CD14-positive monocyte (primary cell): Measurements from ENCODE around the gene LRRN4. TPM values are rescaled to one million over a fixed set of nuclear protein-coding genes. Genes with fewer than 3 reads are reported as not detected.

Experiments
- DNase-seq, 3 donors: peaks; one replicate each; pipeline ENCODE4 v3.0.0-alpha.2; 2011 to 2022
- H2AFZ ChIP-seq: 2 replicates; pipeline ENCODE4 v1.6.0; 2012; ENCODE audit warnings: mild to moderate bottlenecking, low read depth, low read length, inconsistent platforms; ENCODE audit not compliant: insufficient read depth, poor library complexity, severe bottlenecking
- H3K27ac ChIP-seq, 2 donors: 1 replicate in 1 of 2; 2 replicates in 1 of 2; pipeline ENCODE4 v1.5.1; 2012 to 2013; ENCODE audit warnings: low read length in 2 of 2, control low read depth in 1 of 2, inconsistent platforms in 1 of 2, low read depth in 1 of 2, mild to moderate bottlenecking in 1 of 2
- H3K27me3 ChIP-seq, 2 donors: one replicate each; pipeline versions ENCODE4 v1.6.0 to v1.6.1; 2011 to 2013; ENCODE audit warnings: low read length in 2 of 2; ENCODE audit not compliant: control insufficient read depth in 2 of 2, insufficient read depth in 2 of 2
- H3K36me3 ChIP-seq, 2 donors: replicated peaks in 1 of 2; 1 replicate in 1 of 2; 2 replicates in 1 of 2; pipeline versions ENCODE4 v1.5.1 to v1.6.1; 2012 to 2013; ENCODE audit warnings: low read length in 2 of 2, control low read depth in 1 of 2, inconsistent platforms in 1 of 2, mild to moderate bottlenecking in 1 of 2; ENCODE audit not compliant: insufficient read depth in 2 of 2, control insufficient read depth in 1 of 2
- H3K4me1 ChIP-seq, 2 donors: 1 replicate in 1 of 2; 2 replicates in 1 of 2; pipeline versions ENCODE4 v1.5.1 to v1.6.1; 2012 to 2013; ENCODE audit warnings: low read length in 2 of 2, control low read depth in 1 of 2, inconsistent platforms in 1 of 2, mild to moderate bottlenecking in 1 of 2, moderate library complexity in 1 of 2; ENCODE audit not compliant: insufficient read depth in 2 of 2, control insufficient read depth in 1 of 2
- H3K4me2 ChIP-seq: replicated peaks from 2 replicates; pipeline ENCODE3; 2012; ENCODE audit warnings: low read length, moderate library complexity, mild to moderate bottlenecking; ENCODE audit not compliant: poor library complexity, severe bottlenecking; ENCODE audit errors: extremely low read depth
- H3K4me3 ChIP-seq, 3 experiments: fragments of 200-600 bp in 1 of 3; sonication (generic) in 1 of 3; replicated peaks in 1 of 3; 1 replicate in 2 of 3; 2 replicates in 1 of 3; pipeline ENCODE4 v1.5.1; 2011 to 2013; ENCODE audit warnings: low read length in 3 of 3, mild to moderate bottlenecking in 3 of 3, control low read depth in 2 of 3, low read depth in 2 of 3, inconsistent platforms in 1 of 3, moderate library complexity in 1 of 3
- H3K79me2 ChIP-seq: 2 replicates; pipeline ENCODE4 v1.6.0; 2012; ENCODE audit warnings: mild to moderate bottlenecking, control low read depth, inconsistent platforms, low read length, moderate library complexity; ENCODE audit not compliant: insufficient read depth
- H3K9ac ChIP-seq: 2 replicates; pipeline ENCODE4 v1.6.0; 2017; ENCODE audit warnings: low read length, mild to moderate bottlenecking; ENCODE audit not compliant: insufficient read depth, poor library complexity, severe bottlenecking
- H3K9me3 ChIP-seq, 2 donors: replicated peaks in 1 of 2; 1 replicate in 1 of 2; 2 replicates in 1 of 2; pipeline versions ENCODE4 v1.5.1 to v1.6.1; 2012 to 2013; ENCODE audit warnings: low read length in 2 of 2, control low read depth in 1 of 2; ENCODE audit not compliant: control insufficient read depth in 1 of 2, insufficient read depth in 1 of 2
- H4K20me1 ChIP-seq: 2 replicates; pipeline ENCODE4 v1.6.0; 2012; ENCODE audit warnings: mild to moderate bottlenecking, low read length, control low read depth, moderate library complexity; ENCODE audit not compliant: insufficient read depth
- H3K27ac Mint-ChIP-seq, 7 donors: one replicate each; pipeline ENCODE4 v1.8.0; 2020; ENCODE audit warnings: mild to moderate bottlenecking in 7 of 7, mixed read lengths in 7 of 7, moderate library complexity in 6 of 7, inconsistent platforms in 2 of 7
- H3K27me3 Mint-ChIP-seq, 3 donors: one replicate each; pipeline ENCODE4 v1.8.0; 2021 to 2022; ENCODE audit warnings: low read depth in 3 of 3, mild to moderate bottlenecking in 3 of 3, mixed read lengths in 3 of 3, moderate library complexity in 3 of 3, inconsistent platforms in 1 of 3
- H3K36me3 Mint-ChIP-seq, 2 donors: one replicate each; pipeline ENCODE4 v1.8.0; 2020; ENCODE audit warnings: mixed read lengths in 2 of 2, inconsistent platforms in 1 of 2, mild to moderate bottlenecking in 1 of 2
- H3K4me1 Mint-ChIP-seq: one replicate; pipeline ENCODE4 v1.8.0; 2020; ENCODE audit warnings: mild to moderate bottlenecking, mixed read lengths
- H3K4me3 Mint-ChIP-seq, 2 donors: one replicate each; pipeline ENCODE4 v1.8.0; 2020; ENCODE audit warnings: mild to moderate bottlenecking in 2 of 2, mixed read lengths in 2 of 2, moderate library complexity in 1 of 2
- H3K9me3 Mint-ChIP-seq, 7 donors: one replicate each; pipeline ENCODE4 v1.8.0; 2020 to 2022; ENCODE audit warnings: mixed read lengths in 7 of 7, mild to moderate bottlenecking in 6 of 7, moderate library complexity in 6 of 7, inconsistent platforms in 2 of 7
- CTCF ChIP-seq: fragments of 200-600 bp; IDR thresholded peaks from one replicate; pipeline ENCODE4 v1.8.0; 2022; ENCODE audit warnings: antibody characterized with exemption, mild to moderate bottlenecking
- WGBS: methylation state at CpG from one replicate; pipeline ENCODE4 v1.1.5; 2013; ENCODE audit warnings: missing lambda C conversion rate; ENCODE audit not compliant: insufficient coverage; 5-methylcytosine and 5-hydroxymethylcytosine counted together
- intact Hi-C, 2 donors: fragments of 100-400 bp; cut with micrococcal nuclease; formaldehyde crosslinking; loops; one replicate each; pipeline versions ENCODE4 v1.15.0 to v1.15.1; 2023
- polyA plus RNA-seq, 3 donors: library from polyadenylated mRNA; depleted of rRNA in 1 of 3; unstranded in 2 of 3; stranded (reverse) in 1 of 3; fragments of 300-500 nt in 2 of 3; fragments of >200 nt in 1 of 3; fragmentation: Illumina TruSeq in 2 of 3; gene quantifications; 1 replicate in 2 of 3; 2 replicates in 1 of 3; pipeline ENCODE4 v1.2.3, GENCODE V29; 2012 to 2021

The LRRN4 gene
- polyA plus RNA-seq, 3 donors, result not detected

GRCh38 chr20:6091661-6092060 is 37.8 kb upstream of the LRRN4 start:
- Histone ChIP-seq H3K27me3 (no peaks in the 10 kb centered on the region), H3K4me2 (no peak overlapping the region), H2AFZ (no peak overlapping the region), H3K79me2 (no peaks in the 10 kb centered on the region), H3K9ac (no peak overlapping the region), H3K4me3 (no peak overlapping the region), H3K9me3 (peaks cover 0 to 4% of the 10 kb centered on the region in 2 donors), H3K36me3 (no peaks in the 10 kb centered on the region), H3K4me1 (peaks cover 0 to 4% of the 10 kb centered on the region in 2 donors), H3K27ac (no peak overlapping the region), H4K20me1 (no peaks in the 10 kb centered on the region)
- DNase-seq, result no peak
- no peak for TF ChIP-seq CTCF
- Mint-ChIP-seq H3K27ac (peak overlapping the region in 1 of 7 donors; percentile 76), H3K9me3 (peaks cover 2 to 4% (median 3%) of the 10 kb centered on the region in 7 donors), H3K4me3 (no peak overlapping the region), H3K27me3 (peaks cover 0 to 2% (median 0%) of the 10 kb centered on the region in 3 donors), H3K36me3 (no peaks in the 10 kb centered on the region), H3K4me1 (peaks cover 24% of the 10 kb centered on the region)
- intact Hi-C loops, result no loop called here
- WGBS, result 77% methylated on average over 6 of the region's 8 CpGs

DNA sequence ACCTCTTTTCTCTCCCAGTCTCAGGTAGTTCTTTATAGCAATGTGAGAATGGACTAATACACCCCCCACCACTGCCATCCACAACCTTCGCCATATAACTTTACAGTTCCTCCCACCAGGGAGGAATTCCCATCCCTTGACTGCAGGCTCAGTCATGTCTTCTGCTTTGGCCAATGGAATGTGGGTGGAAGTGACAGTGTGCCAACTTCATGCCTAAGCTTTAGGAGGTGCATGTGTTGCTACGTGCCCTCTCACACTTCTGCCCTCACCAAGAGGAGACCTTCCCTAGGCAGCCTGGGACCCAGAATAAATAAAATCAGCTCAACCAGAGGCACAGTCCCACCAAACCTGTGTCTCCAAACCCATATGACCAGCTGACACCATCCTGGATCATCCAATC is 33.0 kb upstream of the LRRN4 start:
- Histone ChIP-seq H3K27me3 (no peaks in the 10 kb centered on the region), H3K36me3 (no peaks in the 10 kb centered on the region), H3K79me2 (no peaks in the 10 kb centered on the region), H3K9me3 (peaks cover 0 to 5% of the 10 kb centered on the region in 2 donors), H2AFZ (no peak overlapping the region), H4K20me1 (no peaks in the 10 kb centered on the region), H3K4me2 (no peak overlapping the region), H3K27ac (no peak overlapping the region), H3K4me1 (no peaks in the 10 kb centered on the region), H3K4me3 (no peak overlapping the region), H3K9ac (no peak overlapping the region)
- DNase-seq, result no peak
- Mint-ChIP-seq H3K9me3 (peaks cover 4 to 15% (median 9%) of the 10 kb centered on the region in 7 donors), H3K36me3 (no peaks in the 10 kb centered on the region), H3K4me3 (no peak overlapping the region), H3K27ac (no peak overlapping the region), H3K27me3 (peaks cover 0 to 2% (median 0%) of the 10 kb centered on the region in 3 donors), H3K4me1 (peaks cover 4% of the 10 kb centered on the region)
- intact Hi-C loops, result no loop called here
- WGBS, result 100% methylated on average over 1 of the region's 2 CpGs
- no peak for TF ChIP-seq CTCF
